ENCODE results near the gene SEPTIN14.
"Not testable (repeated sequence)": the region's sequence is repeated elsewhere in the genome, so short reads cannot be mapped to it uniquely, and the experiment has no call there.

SEPTIN14 gene

DNA sequence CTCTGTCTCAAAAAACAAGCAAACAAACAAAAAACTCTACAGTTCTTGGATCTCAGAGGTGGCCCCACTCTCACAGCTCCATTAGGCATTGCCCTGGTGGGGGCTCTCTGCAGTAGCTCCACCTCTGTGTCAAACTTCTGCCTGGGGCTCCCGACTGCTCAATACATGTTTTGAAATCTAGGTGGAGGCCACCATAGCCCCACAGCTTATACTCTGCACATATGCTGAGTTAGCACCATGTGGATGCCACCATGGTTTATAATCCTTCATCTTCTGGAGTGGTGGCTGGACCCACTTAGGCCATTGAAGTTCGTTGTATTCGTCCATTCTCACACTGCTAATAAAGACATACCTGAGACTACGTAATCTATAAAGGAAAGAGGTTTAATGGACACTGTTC lies 78.4 kb downstream of the SEPTIN14 start:
- DNase-seq (ENCODE audit: low read depth in 2 of 2): no peak

DNA sequence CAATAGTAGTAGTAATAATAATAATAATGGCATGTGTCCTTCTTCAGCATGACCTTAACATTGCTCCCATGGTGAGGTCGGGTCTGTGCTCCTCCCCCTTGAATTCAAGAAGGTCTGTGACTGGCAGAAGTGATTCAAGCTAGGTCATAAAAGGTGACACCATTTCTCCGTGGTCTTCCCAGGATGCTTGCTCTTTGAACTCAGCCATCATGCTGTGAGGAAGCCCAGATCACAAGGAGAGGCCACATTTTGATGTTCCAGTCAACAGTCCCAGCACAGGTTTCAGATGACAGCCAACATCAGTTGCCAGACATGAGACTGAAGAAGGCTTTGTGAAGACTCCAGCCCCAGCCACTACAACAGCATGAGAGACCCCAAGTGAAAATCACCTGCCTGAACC lies 83.9 kb downstream of the SEPTIN14 start:
- DNase-seq (ENCODE audit: low read depth in 2 of 2): no peak

DNA sequence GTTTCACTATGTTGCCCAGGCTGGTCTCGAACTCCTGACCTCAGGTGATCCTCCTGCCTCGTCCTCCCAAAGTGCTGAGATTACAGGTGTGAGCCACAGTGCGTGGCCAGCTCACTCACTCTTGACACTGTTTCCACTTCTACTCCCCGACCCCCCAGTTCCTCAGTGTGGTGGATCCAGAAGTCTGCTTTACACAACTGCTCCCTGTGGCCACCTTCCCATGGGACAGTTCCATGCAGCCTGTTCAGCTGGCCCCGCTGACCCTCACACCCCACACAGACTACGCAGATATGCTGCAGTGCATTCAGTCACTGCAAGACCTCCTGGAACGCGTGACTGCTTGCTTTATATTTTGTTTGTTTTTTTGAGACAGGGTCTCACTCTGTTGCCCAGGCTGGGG lies 86.4 kb downstream of the SEPTIN14 start:
- DNase-seq (ENCODE audit: low read depth in 2 of 2): no peak

DNA sequence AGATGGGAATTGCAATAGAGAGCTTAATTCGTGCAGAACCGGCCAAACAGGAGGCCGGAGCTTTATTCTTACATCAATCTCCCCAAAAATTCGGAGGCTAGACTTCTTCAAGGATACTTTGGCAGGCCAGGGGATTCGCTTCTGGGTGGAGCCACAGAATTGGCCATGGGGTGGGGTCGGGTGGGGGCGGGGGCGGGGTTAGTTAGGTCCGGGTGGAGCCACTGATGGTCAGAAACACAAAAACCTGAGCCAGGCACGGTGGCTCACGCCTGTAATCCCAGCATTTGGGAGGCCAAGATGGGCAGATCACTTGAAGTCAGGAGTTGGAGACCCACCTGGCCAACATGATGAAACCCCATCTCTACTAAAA lies 87.5 kb downstream of the SEPTIN14 start:
- DNase-seq (ENCODE audit: low read depth in 2 of 2): no peak

DNA sequence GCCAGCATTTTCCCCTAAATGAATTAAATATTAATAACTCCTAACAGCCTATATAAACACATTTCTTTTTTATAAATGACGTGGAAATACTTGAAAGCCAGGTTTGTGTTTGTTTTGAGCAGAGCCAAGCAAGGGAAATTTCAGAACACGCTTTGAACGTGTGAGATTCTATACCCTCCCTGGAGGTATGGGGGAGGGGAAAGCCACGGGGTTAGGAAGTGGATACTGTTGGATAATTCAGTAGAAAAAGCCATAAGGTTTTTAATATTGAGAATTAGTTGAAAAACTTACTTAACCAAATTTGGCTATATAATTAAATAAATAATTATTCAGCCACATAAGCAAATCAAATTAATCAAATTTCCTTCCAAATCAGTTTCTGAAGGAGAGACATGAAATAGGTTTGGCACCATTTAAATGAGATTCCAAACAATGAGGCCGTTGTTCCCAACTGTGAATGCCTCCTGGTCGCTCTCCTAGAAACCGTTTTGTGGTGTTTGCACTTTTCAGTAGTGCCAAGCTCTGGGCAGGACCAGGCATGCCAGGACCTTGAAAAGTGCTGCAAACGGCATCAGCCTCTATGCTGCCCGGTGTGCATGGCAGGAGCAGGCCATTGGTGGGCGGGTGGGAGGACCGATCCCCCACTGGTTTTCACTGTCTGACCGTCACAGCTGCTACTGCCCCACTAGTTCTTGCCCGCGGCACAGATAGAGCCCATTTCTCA lies 88.1 kb downstream of the SEPTIN14 start:
- no peak for DNase-seq (ENCODE audit: low read depth in 2 of 2)

DNA sequence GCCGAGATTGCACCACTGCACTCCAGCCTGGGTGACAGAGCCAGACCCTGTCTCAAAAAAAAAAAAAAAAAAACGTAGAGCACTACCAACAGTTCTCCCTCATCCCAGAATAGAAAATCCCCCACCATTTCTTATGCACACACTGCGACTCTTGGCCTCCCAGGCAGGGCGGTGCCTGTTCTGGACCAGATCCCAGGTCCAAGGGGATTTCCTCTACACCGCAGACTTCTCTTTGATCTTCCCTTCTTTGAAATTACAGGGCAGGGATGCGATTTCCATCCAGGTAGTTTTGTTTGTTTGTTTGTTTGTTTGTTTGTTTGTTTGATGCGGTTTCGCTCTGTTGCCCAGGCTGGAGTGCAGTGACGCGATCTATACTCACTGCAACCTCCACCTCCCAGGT lies 91.8 kb downstream of the SEPTIN14 start:
- DNase-seq (ENCODE audit: low read depth in 2 of 2): no peak

DNA sequence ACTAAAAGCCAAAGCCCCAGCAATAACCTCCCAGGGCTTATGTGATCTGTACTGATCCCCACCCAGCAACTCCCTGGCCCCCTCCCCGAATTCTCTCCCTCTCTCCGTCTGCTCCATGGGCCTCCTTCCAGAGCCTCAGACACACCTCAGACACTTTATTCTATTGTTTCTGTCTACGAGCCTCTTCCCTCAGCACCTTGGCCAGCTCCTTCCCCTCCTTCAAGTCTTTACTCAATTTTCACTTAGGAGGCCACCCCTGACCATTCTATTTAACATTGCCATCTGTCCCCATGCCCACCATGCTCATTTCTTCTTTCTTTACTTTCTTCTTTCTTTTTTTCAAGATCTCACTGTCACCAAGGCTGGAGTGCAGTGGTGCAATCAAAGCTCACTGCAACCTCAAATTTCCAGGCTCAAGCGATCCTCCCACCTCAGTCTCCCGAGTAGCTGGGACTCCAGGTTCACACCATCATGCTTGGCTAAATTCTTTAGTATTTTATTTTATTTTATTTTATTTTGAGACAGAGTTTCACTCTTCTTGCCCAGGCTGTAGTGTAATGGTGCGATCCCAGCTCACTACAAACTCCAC lies 109.2 kb downstream of the SEPTIN14 start:
- not testable (repeated sequence) for DNase-seq (ENCODE audit: low read depth in 2 of 2)

DNA sequence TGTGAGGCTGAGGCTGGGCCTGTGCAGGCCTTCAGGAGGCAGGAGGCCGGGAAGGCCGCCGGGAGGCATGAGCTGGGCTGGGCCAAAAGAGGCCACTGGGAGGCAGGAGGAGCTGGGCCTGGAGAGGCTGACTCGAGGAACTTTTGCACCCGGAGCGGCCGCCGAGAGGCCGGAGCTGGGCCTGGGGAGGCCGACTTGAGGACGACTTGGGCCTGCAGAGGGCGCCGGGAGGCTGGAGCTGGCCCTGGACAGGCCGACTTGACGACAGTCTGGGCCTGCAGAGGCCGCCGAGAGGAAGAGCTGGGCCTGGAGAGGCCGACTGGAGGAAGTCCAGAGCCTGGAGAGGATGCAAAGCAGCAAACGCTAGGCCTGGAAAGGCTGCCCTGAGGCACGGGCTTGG lies 117.8 kb downstream of the SEPTIN14 start:
- DNase-seq (ENCODE audit: low read depth in 2 of 2): not testable (repeated sequence)
